A549 (cell line): ENCODE measurements around the gene ASB2. TPM values are rescaled to one million over a fixed set of nuclear protein-coding genes. Genes with fewer than 3 reads are reported as not detected.

ENCODE experiments used
- ATAC-seq, 2 experiments: fragments of 200-7000 bp in 1 of 2; fragments of >200 bp in 1 of 2; cut with Nextera tagmentation in 1 of 2; cut with Tn5 transposase in 1 of 2; 3 replicates each; pipeline versions ENCODE4 v1.8.0 to v1.9.1; 2018 to 2020; ENCODE audit warnings: mild to moderate bottlenecking in 1 of 2, moderate library complexity in 1 of 2
- CTCF ChIA-PET: fragments of 300-600 bp; sonication (Branson Sonifier 250); formaldehyde crosslinking; extraction: SDS; loops from one replicate; lab custom pipeline; 2021; ENCODE audit warnings: antibody characterized with exemption, inconsistent platforms; lab: Yijun Ruan, JAX
- POLR2A ChIA-PET: fragments of 350-600 bp; formaldehyde crosslinking; extraction: SDS; loops from one replicate; lab custom pipeline; 2021; ENCODE audit warnings: antibody characterized with exemption, inconsistent platforms; lab: Yijun Ruan, JAX
- DNase-seq, 2 experiments: peaks; one replicate each; pipeline versions ENCODE4 v3.0.0 to v3.0.0-alpha.2; 2011 to 2016; ENCODE audit warnings: low read depth in 1 of 2, low spot score in 1 of 2
- FAIRE-seq: peaks from 2 replicates; lab custom pipeline; 2011; peaks lifted over from hg19 to GRCh38; lab: Jason Lieb, UNC
- H3K27ac ChIP-seq, 2 experiments: fragments of >200 bp; sonication (Bioruptor Twin); formaldehyde crosslinking; 3 replicates each; pipeline ENCODE4 v1.5.1; 2016 to 2017
- H3K4me1 ChIP-seq: fragments of >200 bp; sonication (Bioruptor Twin); formaldehyde crosslinking; 3 replicates; pipeline ENCODE4 v1.6.1; 2016
- H3K4me2 ChIP-seq: fragments of >200 bp; sonication (Bioruptor Twin); formaldehyde crosslinking; 3 replicates; pipeline ENCODE4 v1.6.1; 2016
- H3K4me3 ChIP-seq: fragments of >200 bp; sonication (Bioruptor Twin); formaldehyde crosslinking; 3 replicates; pipeline ENCODE4 v1.5.1; 2016
- H3K9me3 ChIP-seq: fragments of >200 bp; sonication (Bioruptor Twin); formaldehyde crosslinking; 3 replicates; pipeline ENCODE4 v1.6.1; 2016
- CHD4 ChIP-seq: fragments of 200-600 bp; sonication (generic); IDR thresholded peaks from 2 replicates; pipeline ENCODE4 v1.6.1; 2016; ENCODE audit warnings: antibody characterized with exemption, mild to moderate bottlenecking, borderline replicate concordance
- CTCF ChIP-seq: fragments of >200 bp; sonication (Bioruptor Twin); formaldehyde crosslinking; IDR thresholded peaks from 3 replicates; pipeline ENCODE4 v1.5.1; 2016
- ELK1 ChIP-seq: fragments of 150-350 bp; IDR thresholded peaks from 2 replicates; pipeline ENCODE4 v1.6.1; 2014; ENCODE audit warnings: low read depth, mild to moderate bottlenecking, low read length
- FOSB ChIP-seq: fragments of 250-450 bp; sonication (Bioruptor Pico); IDR thresholded peaks from 2 replicates; pipeline ENCODE4 v1.5.0; 2020; ENCODE audit warnings: mild to moderate bottlenecking, moderate library complexity
- GATA3 ChIP-seq: IDR thresholded peaks from 2 replicates; pipeline ENCODE4 v1.6.1; 2012; ENCODE audit warnings: borderline replicate concordance
- HMGXB4 ChIP-seq: fragments of 250-450 bp; sonication (Bioruptor Pico); IDR thresholded peaks from 2 replicates; pipeline ENCODE4 v1.5.0; 2021; ENCODE audit warnings: mild to moderate bottlenecking, moderate library complexity, borderline replicate concordance
- HOXB13 ChIP-seq: fragments of 250-450 bp; sonication (Bioruptor Pico); IDR thresholded peaks from 2 replicates; pipeline ENCODE4 v1.5.0; 2020; ENCODE audit warnings: low read depth, mild to moderate bottlenecking, moderate library complexity
- HOXB5 ChIP-seq: fragments of 250-450 bp; sonication (Bioruptor Pico); IDR thresholded peaks from 2 replicates; pipeline ENCODE4 v1.5.0; 2020; ENCODE audit warnings: mild to moderate bottlenecking, moderate library complexity
- JUN ChIP-seq, 2 experiments: fragments of >200 bp; sonication (Bioruptor Twin); formaldehyde crosslinking; IDR thresholded peaks; 2 replicates in 1 of 2; 3 replicates in 1 of 2; pipeline ENCODE4 v1.6.1; 2016 to 2017
- KDM1A ChIP-seq: fragments of 200-600 bp; sonication (generic); IDR thresholded peaks from 2 replicates; pipeline ENCODE4 v1.6.1; 2016; ENCODE audit warnings: low read depth, mild to moderate bottlenecking
- MAX ChIP-seq: IDR thresholded peaks from 2 replicates; pipeline ENCODE4 v1.6.1; 2012
- MAZ ChIP-seq: fragments of 150-350 bp; IDR thresholded peaks from 2 replicates; pipeline ENCODE4 v1.6.1; 2014; ENCODE audit warnings: antibody characterized with exemption, low read depth, low read length, borderline replicate concordance
- MYC ChIP-seq: IDR thresholded peaks from 2 replicates; pipeline ENCODE4 v1.6.1; 2012; ENCODE audit warnings: mild to moderate bottlenecking, inconsistent platforms, low read length, improper control_type of control experiment, borderline replicate concordance
- NFE2L2 ChIP-seq: fragments of 150-350 bp; conservative IDR thresholded peaks from 2 replicates; pipeline ENCODE4 v1.6.1; 2014; ENCODE audit warnings: low read length
- NR3C1 ChIP-seq: fragments of >200 bp; sonication (Bioruptor Twin); formaldehyde crosslinking; IDR thresholded peaks from 3 replicates; pipeline ENCODE4 v1.6.1; 2017
- PBX3 ChIP-seq: IDR thresholded peaks from 2 replicates; pipeline ENCODE4 v1.6.1; 2012
- PHF8 ChIP-seq: fragments of 200-600 bp; sonication (generic); IDR thresholded peaks from 2 replicates; pipeline ENCODE4 v1.6.1; 2016; ENCODE audit warnings: low read depth, mild to moderate bottlenecking, antibody characterized with exemption, moderate library complexity, borderline replicate concordance
- RARB ChIP-seq: fragments of 250-450 bp; sonication (Bioruptor Pico); IDR thresholded peaks from 2 replicates; pipeline ENCODE4 v1.8.0; 2021; ENCODE audit warnings: mild to moderate bottlenecking, moderate library complexity
- SREBF2 ChIP-seq: fragments of 450-650 bp; IDR thresholded peaks from 2 replicates; pipeline ENCODE4 v1.6.1; 2014; ENCODE audit warnings: mild to moderate bottlenecking, moderate library complexity
- TFCP2L1 ChIP-seq: fragments of 250-450 bp; sonication (Bioruptor Pico); IDR thresholded peaks from 2 replicates; pipeline ENCODE4 v1.5.0; 2021; ENCODE audit warnings: mild to moderate bottlenecking
- TP53 ChIP-seq: fragments of 250-450 bp; sonication (Bioruptor Pico); IDR thresholded peaks from 2 replicates; pipeline ENCODE4 v1.5.0; 2021; ENCODE audit warnings: mild to moderate bottlenecking, moderate library complexity
- ZFP36 ChIP-seq: fragments of 450-650 bp; IDR thresholded peaks from 2 replicates; pipeline ENCODE4 v1.6.1; 2014; ENCODE audit warnings: borderline replicate concordance; ENCODE audit not compliant: partially characterized antibody
- ZNF302 ChIP-seq: fragments of 250-450 bp; sonication (Bioruptor Pico); IDR thresholded peaks from 2 replicates; pipeline ENCODE4 v1.9.0; 2021; ENCODE audit warnings: inconsistent platforms, mild to moderate bottlenecking, moderate library complexity
- ZSCAN20 ChIP-seq: fragments of 250-450 bp; sonication (Bioruptor Pico); IDR thresholded peaks from 2 replicates; pipeline ENCODE4 v1.8.0; 2022; ENCODE audit warnings: mild to moderate bottlenecking, moderate library complexity
- WGBS: methylation state at CpG from one replicate; pipeline ENCODE4 v1.1.6; 2017; ENCODE audit errors: missing lambda C conversion rate; 5-methylcytosine and 5-hydroxymethylcytosine counted together
- polyA plus RNA-seq, 4 experiments: library from polyadenylated mRNA; depleted of rRNA in 3 of 4; stranded (reverse); fragments of >200 nt; fragmentation: RNase III in 1 of 4; extraction: RNeasy Plus Mini Kit Qiagen cat#74134 plus additional on column Dnase treatment in 1 of 4; gene quantifications; 2 replicates in 3 of 4; 3 replicates in 1 of 4; pipeline ENCODE4 v1.2.3, GENCODE V29; 2011 to 2017

ASB2 gene
- polyA plus RNA-seq, 2 of the 4 experiments (the other 2 are of a cell fraction): 0.03 to 0.10 TPM

- no peak for TF ChIP-seq MYC
- no peak for TF ChIP-seq JUN (IDR thresholded peaks at IDR 0.05)
- TF ChIP-seq MAZ: no peak
- no peak for TF ChIP-seq HMGXB4
- TF ChIP-seq CHD4: no peak
- no peak for TF ChIP-seq FOSB (CRISPR knock-in tag)
- no peak for TF ChIP-seq SREBF2
- TF ChIP-seq KDM1A: no peak
- no peak for TF ChIP-seq HOXB13 (CRISPR knock-in tag)
- TF ChIP-seq ZFP36: no peak
- no peak for TF ChIP-seq ELK1
- no peak for TF ChIP-seq TFCP2L1 (CRISPR knock-in tag)
- TF ChIP-seq ZSCAN20 (CRISPR knock-in tag): no peak
- no peak for TF ChIP-seq NR3C1
- no peak for TF ChIP-seq CTCF
- TF ChIP-seq, all 56 proteins: peak for 0
- no peak for ATAC-seq
- Histone ChIP-seq H3K4me2 (no peak overlapping the region), H3K9me3 (no peaks in the 10 kb centered on the region), H3K4me3 (no peak overlapping the region), H3K27ac (no peak overlapping the region), H3K4me1 (no peaks in the 10 kb centered on the region)
- no peak for DNase-seq
- 76% methylated on average over 5 of the region's 5 CpGs for WGBS
- ChIA-PET POLR2A (no interaction called here), CTCF (interaction anchor here (25.8 kb wide), 1 partner anchor 35 kb away, joined by 601 read pairs; no protein-coding TSS in a partner anchor)
- no peak for FAIRE-seq
Observed at GRCh38 chr14:93977171-93977570, 801 bp upstream of the ASB2 start.

GRCh38 chr14:93975791-93976476 is 436 bp downstream of the ASB2 start:
- WGBS: 50% methylated on average over 9 of the region's 9 CpGs
- no peak for ATAC-seq
- H3K9me3 ChIP-seq: no peaks in the 10 kb centered on the region
- TF ChIP-seq ZFP36: no peak
- no peak for TF ChIP-seq KDM1A
- no peak for TF ChIP-seq HMGXB4
- TF ChIP-seq TP53 (CRISPR knock-in tag): no peak
- TF ChIP-seq MAX: no peak
- no peak for TF ChIP-seq PBX3
- no peak for TF ChIP-seq NR3C1
- no peak for TF ChIP-seq PHF8
- no peak for TF ChIP-seq NFE2L2
- no peak for TF ChIP-seq GATA3
- no peak for TF ChIP-seq ZNF302 (CRISPR knock-in tag)
- no peak for TF ChIP-seq RARB (CRISPR knock-in tag)
- no peak for TF ChIP-seq HOXB13 (CRISPR knock-in tag)
- no peak for TF ChIP-seq HOXB5 (CRISPR knock-in tag)
- ChIA-PET CTCF (interaction anchor here (2.1 to 25.8 kb wide), 3 partner anchors 8 to 33 kb away, joined by 8 to 601 read pairs (median 50); no protein-coding TSS in a partner anchor), POLR2A (no interaction called here)
- H3K4me3 ChIP-seq: no peak overlapping the region
- no peaks in the 10 kb centered on the region for H3K4me1 ChIP-seq
- H3K27ac ChIP-seq: no peak overlapping the region
- DNase-seq: no peak
- FAIRE-seq: no peak
- H3K4me2 ChIP-seq: no peak overlapping the region
